ENCODE results near the gene TPCN1. TPM values are rescaled to one million over a fixed set of nuclear protein-coding genes. Genes with fewer than 3 reads are reported as not detected.

TPCN1 gene
- total RNA-seq, 1 experiment from 2014 or later, result 29.7 TPM

GRCh38 chr12:113347892-113348291 lies 126.6 kb downstream of the TPCN1 start:
- Histone ChIP-seq H3K79me2 (ENCODE audit: insufficient read depth, low read length) (no peaks in the 10 kb centered on the region), H3K9ac (ENCODE audit: low read length) (no peak overlapping the region), H3K36me3 (ENCODE audit: control insufficient read depth in 1 of 2, insufficient read depth in 2 of 2, low read length in 2 of 2) (no peaks in the 10 kb centered on the region), H3K9me3 (ENCODE audit: control insufficient read depth in 1 of 2, insufficient read depth in 1 of 2, low read depth in 1 of 2, low read length in 2 of 2) (no peaks in the 10 kb centered on the region), H3K4me1 (ENCODE audit: control insufficient read depth in 1 of 2, insufficient read depth in 2 of 2, low read length in 2 of 2) (no peaks in the 10 kb centered on the region), H4K20me1 (ENCODE audit: insufficient read depth) (no peaks in the 10 kb centered on the region), H3K27me3 (ENCODE audit: insufficient read depth, low read length) (no peaks in the 10 kb centered on the region), H2AFZ (ENCODE audit: low read depth, low read length, poor library complexity, severe bottlenecking) (no peak overlapping the region), H3K4me2 (ENCODE audit: low read length) (no peak overlapping the region), H3K4me3 (replicated peaks in 1 of 2; ENCODE audit: low read depth in 1 of 2, low read length in 2 of 2) (no peak overlapping the region), H3K27ac (ENCODE audit: low read depth, low read length) (no peak overlapping the region), H3K9me2 (ENCODE audit: insufficient read depth) (no peaks in the 10 kb centered on the region)
- intact Hi-C loops (cut with micrococcal nuclease), result no loop called here
- ChIA-PET CTCF (no interaction called here), POLR2A (no interaction called here), RAD21 (ENCODE audit: low non-redundant PET in 1 of 2, low total read pairs in 2 of 2, uncharacterized antibody in 2 of 2, unreplicated experiment in 2 of 2) (no interaction called here)
- TF ChIP-seq ELF1 (IDR thresholded peaks at IDR 0.05; ENCODE audit: borderline replicate concordance, low read depth) (no peak), SP1 (IDR thresholded peaks at IDR 0.05; ENCODE audit: low read depth) (no peak), SRF (IDR thresholded peaks at IDR 0.05; ENCODE audit: low read depth) (no peak), ZFX (IDR thresholded peaks at IDR 0.05) (no peak), YY1 (IDR thresholded peaks at IDR 0.05; ENCODE audit: extremely low read depth, insufficient replicate concordance, low read depth, low read length) (no peak), ATF3 (IDR thresholded peaks at IDR 0.05) (no peak), EZH2 (IDR thresholded peaks at IDR 0.05) (no peak), JUND (IDR thresholded peaks at IDR 0.05) (no peak), FOSL1 (IDR thresholded peaks at IDR 0.05; ENCODE audit: low read depth) (no peak), CBX3 (IDR thresholded peaks at IDR 0.05; ENCODE audit: low read depth) (no peak), RAD21 (IDR thresholded peaks at IDR 0.05; ENCODE audit: low read depth) (no peak), ZNF274 (IDR thresholded peaks at IDR 0.05; ENCODE audit: low read depth, low read length) (no peak), ZBTB33 (IDR thresholded peaks at IDR 0.05; ENCODE audit: extremely low read depth, insufficient replicate concordance, low read length) (no peak), CTCF (IDR thresholded peaks at IDR 0.05 in 2 of 3, conservative IDR thresholded peaks at IDR 0.05 in 1 of 3; ENCODE audit: borderline replicate concordance in 1 of 3, insufficient read depth in 1 of 3, low read depth in 2 of 3, low read length in 2 of 3) (no peak)
- no peak for ATAC-seq
- no TSS peak for BruUV-seq (replicated peaks)
- DNase-seq (ENCODE audit: low read depth, low spot score), result no peak

Small RNAs within 50 kb of the gene (microRNA-seq; reads per million reads assigned to microRNA genes)
- gene MIR6762 (ENCODE audit: borderline number of aligned reads), result not detected

Other genes starting within 250 kb of the TPCN1 start
- gene OAS2, start 242.9 kb upstream of the TPCN1 start, total RNA-seq (2021; ENCODE audit: unreplicated experiment), result 0.30 TPM
- gene DTX1, start 164.7 kb upstream of the TPCN1 start, total RNA-seq (2021; ENCODE audit: unreplicated experiment), result not detected
- gene RASAL1, start 85.7 kb upstream of the TPCN1 start, total RNA-seq (2021; ENCODE audit: unreplicated experiment), result 16.0 TPM
- 0.34 TPM for gene CFAP73, start 71.7 kb upstream of the TPCN1 start, total RNA-seq (2021; ENCODE audit: unreplicated experiment)
- 110 TPM for gene DDX54, start 36.0 kb upstream of the TPCN1 start, total RNA-seq (2021; ENCODE audit: unreplicated experiment)
- 20.7 TPM for gene RITA1, start 35.7 kb upstream of the TPCN1 start, total RNA-seq (2021; ENCODE audit: unreplicated experiment)
- gene SLC8B1, start 113.6 kb downstream of the TPCN1 start, total RNA-seq (2021; ENCODE audit: unreplicated experiment), result 30.9 TPM
- gene PLBD2, start 137.1 kb downstream of the TPCN1 start, total RNA-seq (2021; ENCODE audit: unreplicated experiment), result 45.0 TPM
- not detected for gene SDS, start 182.4 kb downstream of the TPCN1 start, total RNA-seq (2021; ENCODE audit: unreplicated experiment)
- gene SDSL, start 200.9 kb downstream of the TPCN1 start, total RNA-seq (2021; ENCODE audit: unreplicated experiment), result 19.1 TPM

Data from HCT116 (cell line).